ENCODE measurements around the gene SLC25A21. TPM values are rescaled to one million over a fixed set of nuclear protein-coding genes. Genes with fewer than 3 reads are reported as not detected.

Gene SLC25A21
- total RNA-seq, 2 experiments from 2014 or later = not detected

DNA sequence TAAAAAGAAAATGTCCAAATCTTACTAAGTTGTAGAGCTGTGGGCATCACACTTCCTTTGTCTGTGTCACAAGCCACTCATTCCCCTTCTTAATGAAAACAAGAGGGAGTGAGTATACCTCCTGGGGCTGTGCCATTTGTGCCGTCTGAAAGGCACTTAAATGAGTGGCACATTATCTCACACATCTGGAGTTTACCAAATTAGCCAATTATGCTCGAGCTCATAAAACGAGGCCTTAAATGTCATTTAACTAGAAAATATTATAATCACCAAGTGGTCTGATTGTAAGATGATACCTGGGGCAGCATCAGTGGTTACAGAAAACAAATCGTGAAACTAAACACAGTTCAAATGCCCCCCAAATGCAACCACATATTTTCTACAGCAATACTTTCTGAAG lies 364.7 kb downstream of the SLC25A21 start:
- no peak for ATAC-seq
- TF ChIP-seq, protein P1, sequence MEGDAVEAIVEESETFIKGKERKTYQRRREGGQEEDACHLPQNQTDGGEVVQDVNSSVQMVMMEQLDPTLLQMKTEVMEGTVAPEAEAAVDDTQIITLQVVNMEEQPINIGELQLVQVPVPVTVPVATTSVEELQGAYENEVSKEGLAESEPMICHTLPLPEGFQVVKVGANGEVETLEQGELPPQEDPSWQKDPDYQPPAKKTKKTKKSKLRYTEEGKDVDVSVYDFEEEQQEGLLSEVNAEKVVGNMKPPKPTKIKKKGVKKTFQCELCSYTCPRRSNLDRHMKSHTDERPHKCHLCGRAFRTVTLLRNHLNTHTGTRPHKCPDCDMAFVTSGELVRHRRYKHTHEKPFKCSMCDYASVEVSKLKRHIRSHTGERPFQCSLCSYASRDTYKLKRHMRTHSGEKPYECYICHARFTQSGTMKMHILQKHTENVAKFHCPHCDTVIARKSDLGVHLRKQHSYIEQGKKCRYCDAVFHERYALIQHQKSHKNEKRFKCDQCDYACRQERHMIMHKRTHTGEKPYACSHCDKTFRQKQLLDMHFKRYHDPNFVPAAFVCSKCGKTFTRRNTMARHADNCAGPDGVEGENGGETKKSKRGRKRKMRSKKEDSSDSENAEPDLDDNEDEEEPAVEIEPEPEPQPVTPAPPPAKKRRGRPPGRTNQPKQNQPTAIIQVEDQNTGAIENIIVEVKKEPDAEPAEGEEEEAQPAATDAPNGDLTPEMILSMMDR (IDR thresholded peaks at IDR 0.05) = no peak
- no peaks in the 10 kb centered on the region for H3K9me3 Mint-ChIP-seq
- H3K27ac Mint-ChIP-seq = no peak overlapping the region
- ChIA-PET POLR2A (interaction anchor here (0.9 kb wide), 1 partner anchor 53 kb away, joined by 3 read pairs; no protein-coding TSS in a partner anchor), CTCF (no interaction called here)
- intact Hi-C loops (cut with micrococcal nuclease) = no loop called here
- no peak for DNase-seq
- no peaks in the 10 kb centered on the region for H3K36me3 Mint-ChIP-seq (ENCODE audit: low read depth)
- no peaks in the 10 kb centered on the region for H3K4me1 Mint-ChIP-seq (ENCODE audit: low read depth)
- H3K4me3 Mint-ChIP-seq = no peak overlapping the region
- H3K27me3 Mint-ChIP-seq = no peaks in the 10 kb centered on the region

DNA sequence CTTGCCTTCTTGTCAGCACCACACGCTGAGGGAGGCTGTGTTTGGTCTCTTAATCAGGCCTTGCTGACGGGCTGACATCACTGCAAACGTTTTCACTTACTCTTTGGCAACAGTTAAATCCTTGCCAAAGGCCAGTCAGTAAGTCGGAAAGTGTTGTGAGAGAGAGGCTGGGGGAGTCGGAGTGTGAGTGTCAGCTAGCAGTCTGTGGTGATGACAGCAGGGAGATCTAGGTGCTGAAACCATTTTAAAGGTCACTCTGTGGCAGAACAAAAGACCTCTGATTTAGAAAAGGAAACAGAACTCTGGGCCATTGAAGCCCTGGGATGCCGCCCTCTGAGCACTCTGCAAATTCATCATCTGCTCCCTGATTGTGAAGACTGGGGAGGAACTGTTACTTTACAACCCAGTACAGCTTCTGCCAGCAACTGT lies 367.3 kb downstream of the SLC25A21 start:
- TF ChIP-seq, protein P1 (IDR thresholded peaks at IDR 0.05) = no peak
- intact Hi-C loops (cut with micrococcal nuclease) = no loop called here

DNA sequence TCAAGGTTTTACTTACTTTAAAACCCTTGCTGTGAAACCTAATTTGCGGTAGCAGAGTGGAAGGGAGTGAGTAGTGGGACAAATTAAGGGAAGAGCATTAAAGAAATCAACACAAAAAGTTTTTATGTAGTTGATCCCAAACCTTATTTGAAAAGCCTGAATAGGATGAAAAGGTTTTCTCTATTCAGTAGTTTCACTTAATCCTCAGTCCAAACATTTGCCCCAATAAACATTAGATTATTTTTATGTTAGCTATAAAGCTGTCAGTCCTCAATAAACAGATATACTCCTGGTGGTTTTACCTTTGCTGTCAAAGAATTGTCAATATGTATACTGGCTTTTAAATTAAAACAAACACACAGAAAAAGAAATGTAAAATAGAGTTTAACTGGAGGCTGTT lies 374.8 kb downstream of the SLC25A21 start:
- intact Hi-C loops (cut with micrococcal nuclease) = no loop called here
- ChIA-PET POLR2A (no interaction called here), CTCF (no interaction called here)
- ATAC-seq (no peak), DNase-seq (no peak)
- H3K36me3 Mint-ChIP-seq (ENCODE audit: low read depth) = no peaks in the 10 kb centered on the region
- TF ChIP-seq, protein P1 (IDR thresholded peaks at IDR 0.05) = no peak
- no peaks in the 10 kb centered on the region for H3K4me1 Mint-ChIP-seq (ENCODE audit: low read depth)
- no peak overlapping the region for H3K4me3 Mint-ChIP-seq
- H3K27ac Mint-ChIP-seq = no peak overlapping the region
- peaks cover 2% of the 10 kb centered on the region for H3K27me3 Mint-ChIP-seq
- H3K9me3 Mint-ChIP-seq = no peaks in the 10 kb centered on the region

More for the DNA sequence above, 367.3 kb downstream of the SLC25A21 start:
- no peaks in the 10 kb centered on the region for H3K9me3 Mint-ChIP-seq
- no peaks in the 10 kb centered on the region for H3K4me1 Mint-ChIP-seq (ENCODE audit: low read depth)
- ChIA-PET CTCF (no interaction called here), POLR2A (no interaction called here)
- H3K27me3 Mint-ChIP-seq = no peaks in the 10 kb centered on the region
- no peak overlapping the region for H3K27ac Mint-ChIP-seq
- H3K4me3 Mint-ChIP-seq = no peak overlapping the region
- no peaks in the 10 kb centered on the region for H3K36me3 Mint-ChIP-seq (ENCODE audit: low read depth)
- ATAC-seq = no peak
- DNase-seq = no peak

DNA sequence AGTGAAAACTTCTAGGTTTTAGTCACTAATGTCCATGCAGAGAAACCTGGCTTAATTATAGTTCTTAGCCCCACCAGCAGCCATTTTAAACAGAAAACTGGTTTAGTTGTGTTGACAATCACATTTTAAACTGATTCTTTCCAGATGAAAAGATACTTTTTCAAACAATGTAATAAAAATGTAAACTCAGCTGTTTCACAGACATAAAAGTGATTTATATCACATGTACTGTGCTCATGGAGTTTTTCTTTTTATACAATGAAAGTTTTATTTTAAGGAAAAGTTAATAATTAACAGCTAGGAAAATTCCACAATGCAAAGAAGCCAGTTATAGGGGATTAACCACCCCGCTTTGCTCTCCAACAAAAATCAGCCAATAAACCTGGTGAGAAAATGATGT lies 381.0 kb downstream of the SLC25A21 start:
- Mint-ChIP-seq H3K36me3 (ENCODE audit: low read depth) (no peaks in the 10 kb centered on the region), H3K27ac (no peak overlapping the region), H3K4me3 (no peak overlapping the region), H3K4me1 (ENCODE audit: low read depth) (no peaks in the 10 kb centered on the region), H3K27me3 (no peaks in the 10 kb centered on the region), H3K9me3 (no peaks in the 10 kb centered on the region)
- CTCF ChIA-PET = no interaction called here
- intact Hi-C loops (cut with micrococcal nuclease) = no loop called here
- DNase-seq (no peak), ATAC-seq (no peak)
- TF ChIP-seq, protein P1 (IDR thresholded peaks at IDR 0.05) = no peak
- POLR2A ChIA-PET = no interaction called here

DNA sequence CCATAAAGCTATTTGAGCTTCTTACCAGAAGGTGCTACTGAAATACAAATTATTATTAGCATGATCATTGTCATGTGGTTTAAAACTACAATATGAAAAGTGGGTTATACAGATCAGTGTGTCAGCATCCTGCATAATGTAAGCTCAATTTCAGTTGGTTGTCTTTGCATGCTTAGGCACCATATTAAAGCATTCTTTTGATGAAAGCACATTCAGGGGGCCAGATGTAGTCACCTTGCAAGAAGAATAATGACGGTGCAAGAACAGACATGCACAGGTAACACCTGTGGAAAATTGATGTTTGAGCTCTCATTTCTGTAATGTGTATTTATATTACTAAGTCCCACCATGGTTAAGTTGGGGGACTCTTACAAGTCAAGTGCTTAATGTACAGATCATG lies 386.9 kb downstream of the SLC25A21 start:
- TF ChIP-seq, protein P1 (IDR thresholded peaks at IDR 0.05) = no peak
- POLR2A ChIA-PET = no interaction called here
- Mint-ChIP-seq H3K4me3 (no peak overlapping the region), H3K9me3 (peaks cover 13% of the 10 kb centered on the region), H3K4me1 (ENCODE audit: low read depth) (no peaks in the 10 kb centered on the region), H3K36me3 (ENCODE audit: low read depth) (no peaks in the 10 kb centered on the region), H3K27me3 (no peaks in the 10 kb centered on the region), H3K27ac (no peak overlapping the region)
- DNase-seq = no peak
- ATAC-seq = no peak
- intact Hi-C loops (cut with micrococcal nuclease) = no loop called here
- CTCF ChIA-PET = no interaction called here

Measured in activated CD8-positive, alpha-beta T cell treated with anti-CD3 and anti-CD28 coated beads for 36 hours (primary cell).